GM23338 (cell line): ENCODE measurements around the gene UTP11. TPM values are rescaled to one million over a fixed set of nuclear protein-coding genes. Genes with fewer than 3 reads are reported as not detected.

ENCODE experiments used
- ATAC-seq: fragments of 200-7000 bp; cut with Tn5 transposase; 3 replicates; pipeline ENCODE4 v1.9.1; 2020
- DNase-seq: peaks from one replicate; pipeline ENCODE4 v3.0.0-alpha.2; 2015; ENCODE audit warnings: low spot score
- H2AFZ ChIP-seq: fragments of 200-600 bp; sonication (generic); 2 replicates; pipeline ENCODE4 v1.8.0; 2016; ENCODE audit warnings: antibody characterized with exemption, mild to moderate bottlenecking, moderate library complexity
- H3F3A ChIP-seq: fragments of 200-600 bp; sonication (generic); replicated peaks from 2 replicates; pipeline ENCODE4 v1.8.0; 2017; ENCODE audit warnings: antibody characterized with exemption, mixed run types, low read depth
- H3K27ac ChIP-seq: fragments of 200-600 bp; sonication (generic); 2 replicates; pipeline ENCODE4 v1.6.1; 2016; ENCODE audit warnings: low read depth
- H3K27me3 ChIP-seq: fragments of 200-600 bp; sonication (generic); 2 replicates; pipeline ENCODE4 v1.8.0; 2016; ENCODE audit warnings: mild to moderate bottlenecking, mixed run types, moderate library complexity; ENCODE audit not compliant: insufficient read depth
- H3K36me3 ChIP-seq: fragments of 200-600 bp; sonication (generic); 2 replicates; pipeline ENCODE4 v1.8.0; 2016; ENCODE audit warnings: mild to moderate bottlenecking; ENCODE audit not compliant: insufficient read depth
- H3K4me1 ChIP-seq: fragments of 200-600 bp; sonication (generic); 2 replicates; pipeline ENCODE4 v1.8.0; 2016; ENCODE audit warnings: mild to moderate bottlenecking, moderate library complexity; ENCODE audit not compliant: insufficient read depth
- H3K4me2 ChIP-seq: fragments of 200-600 bp; sonication (generic); 2 replicates; pipeline ENCODE4 v1.7.1; 2017; ENCODE audit warnings: mixed run types
- H3K4me3 ChIP-seq: fragments of 200-600 bp; sonication (generic); 2 replicates; pipeline ENCODE4 v1.6.1; 2016; ENCODE audit warnings: mixed run types
- H3K79me2 ChIP-seq: fragments of 200-600 bp; sonication (generic); replicated peaks from 2 replicates; pipeline ENCODE4 v1.8.0; 2017; ENCODE audit warnings: mild to moderate bottlenecking; ENCODE audit not compliant: insufficient read depth
- H3K9me2 ChIP-seq: fragments of 200-600 bp; sonication (generic); 2 replicates; pipeline ENCODE4 v1.8.0; 2017; ENCODE audit not compliant: insufficient read depth
- H4K20me1 ChIP-seq: fragments of 200-600 bp; sonication (generic); replicated peaks from 2 replicates; pipeline ENCODE4 v1.8.0; 2017; ENCODE audit warnings: mild to moderate bottlenecking; ENCODE audit not compliant: insufficient read depth
- H3K27ac Mint-ChIP-seq: 2 replicates; pipeline ENCODE4 v1.8.0; 2020; ENCODE audit warnings: inconsistent platforms, mild to moderate bottlenecking, moderate library complexity, mixed read lengths
- H3K27me3 Mint-ChIP-seq: 3 replicates; pipeline ENCODE4 v1.8.0; 2022; ENCODE audit warnings: low read depth, mild to moderate bottlenecking, moderate library complexity, mixed read lengths, inconsistent platforms; ENCODE audit not compliant: insufficient read depth, poor library complexity
- H3K36me3 Mint-ChIP-seq: 3 replicates; pipeline ENCODE4 v1.8.0; 2021; ENCODE audit warnings: low read depth, mild to moderate bottlenecking, inconsistent platforms, moderate library complexity, mixed read lengths
- H3K4me1 Mint-ChIP-seq: 3 replicates; pipeline ENCODE4 v1.8.0; 2020; ENCODE audit warnings: mild to moderate bottlenecking, inconsistent platforms, mixed read lengths
- H3K4me3 Mint-ChIP-seq: 3 replicates; pipeline ENCODE4 v1.8.0; 2021; ENCODE audit warnings: moderate library complexity, mild to moderate bottlenecking, inconsistent platforms, mixed read lengths
- H3K9me3 Mint-ChIP-seq: 3 replicates; pipeline ENCODE4 v1.8.0; 2020; ENCODE audit warnings: moderate library complexity, mild to moderate bottlenecking, inconsistent platforms, mixed read lengths
- JUNB ChIP-seq: IDR thresholded peaks from one replicate; pipeline ENCODE4 v1.6.1; 2016; ENCODE audit warnings: antibody characterized with exemption; ENCODE audit not compliant: unreplicated experiment
- ZNF114 ChIP-seq: fragments of 250-450 bp; sonication (Bioruptor Pico); IDR thresholded peaks from 2 replicates; pipeline ENCODE4 v1.5.0; 2020; ENCODE audit warnings: mild to moderate bottlenecking, moderate library complexity
- polyA plus RNA-seq: library from polyadenylated mRNA; unstranded; fragments of >200 nt; fragmentation: Nextera tagmentation; extraction: Ambion mirVana; gene quantifications from 2 replicates; pipeline ENCODE4 v1.2.1, GENCODE V29; 2016
- total RNA-seq: library from RNA; depleted of rRNA; stranded (reverse); fragments of >200 nt; shearing (Covaris generic); gene quantifications from 2 replicates; pipeline ENCODE4 v1.2.3, GENCODE V29; 2014
- TF ChIP-seq, protein P1 (sequence below): fragments of 250-450 bp; sonication (Bioruptor Pico); IDR thresholded peaks from 2 replicates; pipeline ENCODE4 v1.5.0; 2020; ENCODE audit warnings: mild to moderate bottlenecking, moderate library complexity
- TF ChIP-seq, protein P2 (sequence below), 2 experiments: fragments of 200-600 bp in 1 of 2; sonication (generic) in 1 of 2; conservative IDR thresholded peaks; 2 replicates each; pipeline versions ENCODE4 v1.5.1 to v1.6.1; 2016 to 2017; ENCODE audit warnings: antibody characterized with exemption in 2 of 2, low read depth in 2 of 2, mild to moderate bottlenecking in 2 of 2, moderate library complexity in 1 of 2

UTP11 gene
- total and polyA plus RNA-seq, 2 experiments from 2014 or later, result 67.8 to 105 TPM

DNA sequence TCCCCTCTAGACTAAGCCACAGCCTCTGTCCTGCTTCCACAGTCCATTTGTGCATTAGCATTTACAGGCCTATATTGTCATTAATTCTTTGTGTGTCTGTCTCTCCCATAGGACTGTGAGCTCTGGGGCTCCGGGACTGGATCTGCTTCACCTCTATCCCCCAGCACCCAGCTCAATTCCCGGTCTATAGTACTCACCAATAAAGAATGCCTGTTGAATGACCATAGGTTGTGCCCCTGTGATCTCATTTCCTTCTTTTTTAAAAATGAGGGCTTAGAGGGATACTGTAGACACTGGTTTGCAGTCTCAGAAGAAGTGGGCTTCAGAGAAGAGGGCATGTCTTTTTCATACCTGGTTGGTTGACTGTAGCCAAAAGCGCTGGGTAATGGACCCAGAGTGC is 42.9 kb downstream of the UTP11 start:
- no peaks in the 10 kb centered on the region; the same call in 1 of the 2 replicates for H3F3A ChIP-seq
- H3K27ac Mint-ChIP-seq, result no peak overlapping the region
- H3K4me3 ChIP-seq, result no peak overlapping the region
- H3K9me2 ChIP-seq, result no peaks in the 10 kb centered on the region
- TF ChIP-seq JUNB (no peak), ZNF114 (CRISPR knock-in tag) (no peak)
- TF ChIP-seq, protein P1, sequence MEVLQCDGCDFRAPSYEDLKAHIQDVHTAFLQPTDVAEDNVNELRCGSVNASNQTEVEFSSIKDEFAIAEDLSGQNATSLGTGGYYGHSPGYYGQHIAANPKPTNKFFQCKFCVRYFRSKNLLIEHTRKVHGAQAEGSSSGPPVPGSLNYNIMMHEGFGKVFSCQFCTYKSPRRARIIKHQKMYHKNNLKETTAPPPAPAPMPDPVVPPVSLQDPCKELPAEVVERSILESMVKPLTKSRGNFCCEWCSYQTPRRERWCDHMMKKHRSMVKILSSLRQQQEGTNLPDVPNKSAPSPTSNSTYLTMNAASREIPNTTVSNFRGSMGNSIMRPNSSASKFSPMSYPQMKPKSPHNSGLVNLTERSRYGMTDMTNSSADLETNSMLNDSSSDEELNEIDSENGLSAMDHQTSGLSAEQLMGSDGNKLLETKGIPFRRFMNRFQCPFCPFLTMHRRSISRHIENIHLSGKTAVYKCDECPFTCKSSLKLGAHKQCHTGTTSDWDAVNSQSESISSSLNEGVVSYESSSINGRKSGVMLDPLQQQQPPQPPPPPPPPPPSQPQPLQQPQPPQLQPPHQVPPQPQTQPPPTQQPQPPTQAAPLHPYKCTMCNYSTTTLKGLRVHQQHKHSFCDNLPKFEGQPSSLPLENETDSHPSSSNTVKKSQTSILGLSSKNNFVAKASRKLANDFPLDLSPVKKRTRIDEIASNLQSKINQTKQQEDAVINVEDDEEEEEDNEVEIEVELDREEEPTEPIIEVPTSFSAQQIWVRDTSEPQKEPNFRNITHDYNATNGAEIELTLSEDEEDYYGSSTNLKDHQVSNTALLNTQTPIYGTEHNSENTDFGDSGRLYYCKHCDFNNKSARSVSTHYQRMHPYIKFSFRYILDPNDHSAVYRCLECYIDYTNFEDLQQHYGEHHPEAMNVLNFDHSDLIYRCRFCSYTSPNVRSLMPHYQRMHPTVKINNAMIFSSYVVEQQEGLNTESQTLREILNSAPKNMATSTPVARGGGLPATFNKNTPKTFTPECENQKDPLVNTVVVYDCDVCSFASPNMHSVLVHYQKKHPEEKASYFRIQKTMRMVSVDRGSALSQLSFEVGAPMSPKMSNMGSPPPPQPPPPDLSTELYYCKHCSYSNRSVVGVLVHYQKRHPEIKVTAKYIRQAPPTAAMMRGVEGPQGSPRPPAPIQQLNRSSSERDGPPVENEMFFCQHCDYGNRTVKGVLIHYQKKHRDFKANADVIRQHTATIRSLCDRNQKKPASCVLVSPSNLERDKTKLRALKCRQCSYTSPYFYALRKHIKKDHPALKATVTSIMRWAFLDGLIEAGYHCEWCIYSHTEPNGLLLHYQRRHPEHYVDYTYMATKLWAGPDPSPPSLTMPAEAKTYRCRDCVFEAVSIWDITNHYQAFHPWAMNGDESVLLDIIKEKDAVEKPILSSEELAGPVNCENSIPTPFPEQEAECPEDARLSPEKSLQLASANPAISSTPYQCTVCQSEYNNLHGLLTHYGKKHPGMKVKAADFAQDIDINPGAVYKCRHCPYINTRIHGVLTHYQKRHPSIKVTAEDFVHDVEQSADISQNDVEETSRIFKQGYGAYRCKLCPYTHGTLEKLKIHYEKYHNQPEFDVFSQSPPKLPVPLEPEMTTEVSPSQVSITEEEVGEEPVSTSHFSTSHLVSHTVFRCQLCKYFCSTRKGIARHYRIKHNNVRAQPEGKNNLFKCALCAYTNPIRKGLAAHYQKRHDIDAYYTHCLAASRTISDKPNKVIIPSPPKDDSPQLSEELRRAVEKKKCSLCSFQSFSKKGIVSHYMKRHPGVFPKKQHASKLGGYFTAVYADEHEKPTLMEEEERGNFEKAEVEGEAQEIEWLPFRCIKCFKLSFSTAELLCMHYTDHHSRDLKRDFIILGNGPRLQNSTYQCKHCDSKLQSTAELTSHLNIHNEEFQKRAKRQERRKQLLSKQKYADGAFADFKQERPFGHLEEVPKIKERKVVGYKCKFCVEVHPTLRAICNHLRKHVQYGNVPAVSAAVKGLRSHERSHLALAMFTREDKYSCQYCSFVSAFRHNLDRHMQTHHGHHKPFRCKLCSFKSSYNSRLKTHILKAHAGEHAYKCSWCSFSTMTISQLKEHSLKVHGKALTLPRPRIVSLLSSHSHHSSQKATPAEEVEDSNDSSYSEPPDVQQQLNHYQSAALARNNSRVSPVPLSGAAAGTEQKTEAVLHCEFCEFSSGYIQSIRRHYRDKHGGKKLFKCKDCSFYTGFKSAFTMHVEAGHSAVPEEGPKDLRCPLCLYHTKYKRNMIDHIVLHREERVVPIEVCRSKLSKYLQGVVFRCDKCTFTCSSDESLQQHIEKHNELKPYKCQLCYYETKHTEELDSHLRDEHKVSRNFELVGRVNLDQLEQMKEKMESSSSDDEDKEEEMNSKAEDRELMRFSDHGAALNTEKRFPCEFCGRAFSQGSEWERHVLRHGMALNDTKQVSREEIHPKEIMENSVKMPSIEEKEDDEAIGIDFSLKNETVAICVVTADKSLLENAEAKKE (CRISPR knock-in tag), result no peak
- TF ChIP-seq, protein P2, sequence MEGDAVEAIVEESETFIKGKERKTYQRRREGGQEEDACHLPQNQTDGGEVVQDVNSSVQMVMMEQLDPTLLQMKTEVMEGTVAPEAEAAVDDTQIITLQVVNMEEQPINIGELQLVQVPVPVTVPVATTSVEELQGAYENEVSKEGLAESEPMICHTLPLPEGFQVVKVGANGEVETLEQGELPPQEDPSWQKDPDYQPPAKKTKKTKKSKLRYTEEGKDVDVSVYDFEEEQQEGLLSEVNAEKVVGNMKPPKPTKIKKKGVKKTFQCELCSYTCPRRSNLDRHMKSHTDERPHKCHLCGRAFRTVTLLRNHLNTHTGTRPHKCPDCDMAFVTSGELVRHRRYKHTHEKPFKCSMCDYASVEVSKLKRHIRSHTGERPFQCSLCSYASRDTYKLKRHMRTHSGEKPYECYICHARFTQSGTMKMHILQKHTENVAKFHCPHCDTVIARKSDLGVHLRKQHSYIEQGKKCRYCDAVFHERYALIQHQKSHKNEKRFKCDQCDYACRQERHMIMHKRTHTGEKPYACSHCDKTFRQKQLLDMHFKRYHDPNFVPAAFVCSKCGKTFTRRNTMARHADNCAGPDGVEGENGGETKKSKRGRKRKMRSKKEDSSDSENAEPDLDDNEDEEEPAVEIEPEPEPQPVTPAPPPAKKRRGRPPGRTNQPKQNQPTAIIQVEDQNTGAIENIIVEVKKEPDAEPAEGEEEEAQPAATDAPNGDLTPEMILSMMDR (conservative IDR thresholded peaks at IDR 0.05; ENCODE audit: low read depth in 2 of 2), result no peak
- H3K36me3 Mint-ChIP-seq, result 0 out of 3 replicates have a peak, but pooled peaks cover 2% of the 10 kb centered on the region
- ATAC-seq, result no peak
- H3K27me3 ChIP-seq, result no peaks in the 10 kb centered on the region
- H3K79me2 ChIP-seq, result no peaks in the 10 kb centered on the region; the same call in 1 of the 2 replicates
- H3K27me3 Mint-ChIP-seq, result peaks cover 9% of the 10 kb centered on the region
- no peak for DNase-seq
- H3K36me3 ChIP-seq, result no peaks in the 10 kb centered on the region
- no peak overlapping the region for H3K27ac ChIP-seq
- H3K4me3 Mint-ChIP-seq, result no peak overlapping the region
- no peaks in the 10 kb centered on the region for H3K9me3 Mint-ChIP-seq
- peaks cover 3% of the 10 kb centered on the region; the same call in 1 of the 2 replicates for H4K20me1 ChIP-seq
- peaks cover 16% of the 10 kb centered on the region for H3K4me1 ChIP-seq
- H3K4me1 Mint-ChIP-seq, result peaks cover 52% of the 10 kb centered on the region
- no peak overlapping the region for H3K4me2 ChIP-seq
- H2AFZ ChIP-seq, result no peak overlapping the region
